Hematopoietic multipotent progenitor cell (in vitro differentiated cells): Measurements from ENCODE around the gene CIROP. TPM values are rescaled to one million over a fixed set of nuclear protein-coding genes. Genes with fewer than 3 reads are reported as not detected.
A peak's percentile ranks its signal among the peaks of the same experiment; 100 is the strongest.

ENCODE experiments used
- DNase-seq, 3 donors: peaks; one replicate each; pipeline ENCODE4 v3.0.0-alpha.2; 2011 to 2015; ENCODE audit warnings: low read depth in 2 of 3, low spot score in 2 of 3
- total RNA-seq: library from RNA; depleted of rRNA; stranded (reverse); fragments of >200 nt; gene quantifications from one replicate; pipeline ENCODE4 v1.2.3, GENCODE V29; 2012

CIROP gene
- total RNA-seq, 1 donor = not detected

DNA sequence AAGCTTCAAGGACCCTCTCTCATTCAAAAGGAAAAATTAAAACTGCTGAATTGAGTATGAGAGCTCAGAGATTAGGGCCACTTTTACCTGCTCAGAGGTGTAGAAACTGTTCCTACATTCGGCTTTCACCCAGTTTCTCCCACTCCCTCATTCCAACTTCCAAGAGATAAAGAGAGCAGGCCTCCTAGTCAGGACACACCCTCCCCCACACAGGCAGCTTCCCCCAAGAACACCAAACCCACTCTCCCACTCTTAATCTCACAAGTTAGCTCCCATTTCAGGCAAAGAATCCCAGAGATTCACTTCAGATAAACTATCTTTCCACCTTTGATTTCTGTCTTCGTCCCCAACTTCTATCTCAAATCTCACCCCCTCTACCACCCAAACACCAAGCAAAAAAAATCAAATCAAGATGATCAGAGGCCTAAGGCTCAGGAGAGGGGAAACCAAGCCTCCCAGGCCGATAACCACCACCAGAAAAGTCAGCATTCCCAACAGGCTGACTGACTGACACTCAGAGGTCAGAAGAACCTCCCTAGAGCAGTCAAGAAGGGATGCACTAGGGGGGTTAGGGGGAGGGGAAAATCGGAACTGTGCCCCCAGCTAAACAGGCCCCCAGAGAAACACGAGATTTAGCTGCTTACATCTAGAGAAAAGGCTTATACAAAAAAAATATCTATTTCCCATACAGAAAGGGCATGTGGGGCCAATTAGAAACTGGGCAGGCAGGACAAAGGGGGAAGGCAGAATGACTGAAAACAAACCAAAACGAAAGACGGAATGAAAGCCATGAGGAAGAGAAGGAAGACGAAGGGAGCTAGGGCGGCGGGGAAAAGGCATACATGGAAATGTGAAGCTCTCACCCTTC, 34.3 kb downstream of the CIROP start:
- DNase-seq = no peak

DNA sequence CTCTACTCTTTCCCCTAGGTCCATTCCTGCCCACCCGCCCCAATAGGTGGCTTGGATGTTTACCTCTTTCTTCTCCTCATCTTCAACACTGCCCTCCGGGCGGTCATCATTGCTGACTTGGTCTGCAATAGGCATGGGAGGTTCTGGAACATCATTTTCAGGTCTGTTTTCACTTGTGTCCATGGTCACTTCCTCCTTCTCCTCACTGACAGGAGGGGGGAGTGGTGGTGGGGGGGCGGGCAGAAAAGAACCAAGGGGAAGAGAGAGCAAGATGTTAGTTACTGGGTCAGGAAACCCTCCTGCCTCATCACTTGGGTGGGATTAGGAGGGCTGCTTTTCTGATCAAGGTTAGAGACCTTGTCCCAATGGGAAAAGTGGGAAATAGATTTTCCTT, 35.4 kb downstream of the CIROP start:
- no peak for DNase-seq

DNA sequence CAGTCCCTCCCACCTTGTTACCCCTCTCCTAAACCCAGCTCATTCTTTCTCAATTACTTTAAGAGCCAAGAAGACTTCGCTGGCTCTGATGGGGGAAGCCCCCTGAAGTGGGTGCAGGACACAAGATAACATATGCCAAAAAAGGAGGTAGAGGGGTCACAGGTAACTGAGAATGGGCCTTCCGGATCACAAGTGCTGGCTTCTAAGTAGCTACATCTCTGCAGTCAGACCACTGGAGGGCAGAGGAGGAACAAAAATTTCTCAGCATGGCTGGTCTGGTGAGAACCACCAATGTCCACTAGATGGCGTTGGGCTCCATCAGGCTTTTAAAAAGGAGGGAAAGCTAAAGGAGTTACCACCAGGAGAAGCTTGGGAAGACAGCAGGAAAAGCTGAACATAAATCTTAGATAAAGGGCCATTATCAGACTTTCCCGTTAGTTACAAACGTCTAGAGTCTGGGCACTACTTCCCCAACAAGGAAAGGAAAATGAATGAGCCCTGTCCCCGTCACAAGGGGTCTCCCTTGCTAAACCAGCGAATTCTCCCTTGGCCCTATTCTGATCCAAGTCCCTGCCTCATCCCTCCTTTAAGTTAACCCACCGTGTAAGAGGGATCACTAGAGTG, 35.9 kb downstream of the CIROP start:
- DNase-seq = peak; percentile 59 to 86 (median 80)

DNA sequence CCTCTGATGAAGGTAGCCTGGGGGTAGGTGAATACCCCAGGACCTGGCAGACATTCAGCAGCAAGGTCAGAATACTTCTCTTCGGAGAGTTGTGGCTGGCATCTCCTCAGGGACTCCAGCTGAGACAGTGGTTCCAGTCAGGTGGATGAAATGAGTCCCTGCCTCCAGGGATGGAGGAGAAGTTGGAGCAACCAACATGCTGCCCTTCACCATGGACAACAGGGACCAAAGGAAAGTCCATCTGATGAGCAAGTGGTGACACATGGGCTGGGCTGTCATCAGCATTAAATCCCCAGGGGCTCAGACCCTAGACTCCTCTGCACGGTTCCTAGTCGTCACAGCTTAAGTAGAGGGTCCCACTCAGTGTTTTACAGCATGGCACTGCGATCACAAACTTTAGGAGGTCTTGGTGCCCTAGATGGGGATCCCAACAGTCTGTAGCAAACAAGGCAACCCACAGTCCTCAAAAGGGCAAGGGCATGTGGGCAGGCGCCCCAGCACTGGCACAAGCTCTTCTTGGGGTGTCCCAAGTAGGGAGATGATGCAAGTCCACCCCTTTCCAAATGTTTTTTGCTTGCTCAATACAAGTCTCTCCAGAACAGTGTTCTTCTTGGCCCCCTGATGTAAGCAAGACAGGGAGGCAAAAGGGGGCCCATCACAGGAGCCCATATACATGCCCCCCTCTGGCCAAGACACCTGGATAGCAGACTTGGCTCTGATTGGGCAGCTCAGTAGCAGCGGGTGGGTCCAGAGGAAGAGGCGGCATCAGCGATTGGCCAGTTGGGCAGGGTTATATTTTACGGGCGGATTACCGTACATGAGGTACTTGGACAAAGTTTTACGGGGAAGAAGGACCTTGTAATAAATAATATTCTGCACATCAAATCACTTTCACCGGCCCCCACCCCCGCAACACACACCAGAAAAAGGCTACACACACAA, 36.7 kb downstream of the CIROP start:
- no peak for DNase-seq

DNA sequence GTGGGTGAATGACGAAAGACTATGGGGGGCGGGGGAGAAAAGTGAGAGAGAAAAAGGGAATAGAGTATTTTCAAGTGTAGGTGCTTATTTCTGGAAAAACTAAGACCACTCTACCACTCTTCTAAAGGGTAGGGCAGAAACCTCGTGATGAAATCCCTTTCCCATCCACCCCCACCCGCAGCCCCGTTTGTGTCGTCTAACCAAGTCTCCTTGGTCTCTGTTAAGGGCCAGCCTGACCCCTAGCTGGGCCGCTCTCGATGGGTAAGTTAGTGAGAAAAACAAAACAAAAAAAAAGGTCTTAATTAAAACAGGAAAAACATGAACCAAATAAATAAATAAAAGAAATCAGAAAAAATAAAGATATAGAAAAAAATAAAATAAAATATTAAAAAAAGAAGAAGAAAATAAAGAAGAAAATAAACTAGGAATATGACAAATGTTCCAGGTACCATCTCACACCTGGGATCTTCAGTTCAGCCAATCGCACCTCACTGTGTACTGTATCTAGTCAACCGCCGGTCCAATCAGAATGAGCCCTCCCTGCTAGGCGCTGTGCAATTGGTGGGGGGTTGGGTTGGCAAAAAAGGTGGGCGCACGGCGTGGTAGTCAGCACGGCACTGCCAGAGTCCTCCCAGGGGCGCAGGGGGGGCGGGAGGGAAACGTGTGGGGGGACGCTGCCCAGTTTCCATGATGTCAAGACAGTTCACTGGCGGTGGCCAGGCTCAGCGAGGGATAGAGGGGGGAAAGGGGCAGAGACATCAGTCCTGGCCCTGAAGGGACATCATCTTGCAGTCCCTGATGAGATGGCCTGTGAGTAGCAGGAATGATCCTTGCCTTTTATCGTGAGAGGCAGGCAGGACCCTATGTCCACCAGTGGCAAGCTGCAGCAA, 37.7 kb downstream of the CIROP start:
- no peak for DNase-seq

DNA sequence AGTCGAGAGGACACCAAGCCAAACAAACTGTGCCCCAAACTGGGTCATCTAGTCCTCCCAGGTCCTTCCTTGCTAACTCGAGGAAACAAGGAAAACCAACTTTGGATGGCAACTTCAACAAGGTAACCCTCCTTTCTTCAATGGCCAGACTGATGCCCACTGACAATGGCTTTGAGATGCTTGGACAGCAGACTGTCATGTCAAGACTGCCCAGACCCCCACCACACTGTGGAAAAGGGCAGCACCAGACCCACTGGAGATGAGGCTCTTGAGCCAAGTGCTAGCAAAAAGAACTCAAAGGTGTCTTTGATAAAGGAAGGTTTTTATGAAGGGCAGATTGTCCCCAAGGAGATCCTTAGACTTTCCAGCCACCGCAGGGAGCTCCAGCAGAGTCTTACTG, 38.4 kb downstream of the CIROP start:
- DNase-seq = no peak

DNA sequence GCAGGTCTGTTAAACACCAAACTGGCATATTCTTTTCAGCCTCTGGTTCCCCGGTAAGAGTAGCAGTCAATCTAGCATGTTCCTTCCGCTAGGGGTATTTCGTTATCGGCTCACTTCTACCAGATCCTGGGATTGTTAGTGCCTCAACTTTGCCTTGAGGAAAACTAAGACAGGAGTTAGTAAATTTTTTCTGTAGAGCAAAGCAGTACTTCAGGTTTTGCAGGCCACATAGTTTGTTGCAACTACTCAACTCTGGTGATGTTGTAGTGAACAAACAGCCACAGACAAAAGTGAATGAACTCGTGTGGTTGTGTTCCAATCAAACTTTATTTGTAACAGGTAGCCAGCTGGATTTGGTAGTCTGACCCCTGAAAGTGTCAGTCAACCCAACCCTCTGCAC, 41.2 kb downstream of the CIROP start:
- DNase-seq = no peak

DNA sequence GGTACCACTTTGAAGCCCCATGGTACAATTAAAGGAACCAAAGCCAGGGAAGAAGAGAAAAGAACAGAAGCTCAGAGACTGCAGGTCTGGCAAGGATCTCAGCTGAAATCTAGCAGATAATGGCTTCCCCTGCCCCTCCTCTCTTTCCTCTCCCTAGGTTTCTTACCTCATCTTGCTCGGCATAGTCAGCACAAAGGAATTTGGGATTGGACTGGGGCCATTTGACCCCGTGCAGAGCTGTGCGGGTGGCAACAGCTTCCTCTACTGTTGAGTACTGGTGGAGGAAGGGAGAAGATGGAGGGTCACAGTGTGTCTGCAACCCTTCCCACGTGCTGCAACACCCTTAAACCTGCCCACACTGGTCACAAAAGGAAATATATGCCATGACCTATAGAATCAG, 42.8 kb downstream of the CIROP start:
- DNase-seq = no peak

DNA sequence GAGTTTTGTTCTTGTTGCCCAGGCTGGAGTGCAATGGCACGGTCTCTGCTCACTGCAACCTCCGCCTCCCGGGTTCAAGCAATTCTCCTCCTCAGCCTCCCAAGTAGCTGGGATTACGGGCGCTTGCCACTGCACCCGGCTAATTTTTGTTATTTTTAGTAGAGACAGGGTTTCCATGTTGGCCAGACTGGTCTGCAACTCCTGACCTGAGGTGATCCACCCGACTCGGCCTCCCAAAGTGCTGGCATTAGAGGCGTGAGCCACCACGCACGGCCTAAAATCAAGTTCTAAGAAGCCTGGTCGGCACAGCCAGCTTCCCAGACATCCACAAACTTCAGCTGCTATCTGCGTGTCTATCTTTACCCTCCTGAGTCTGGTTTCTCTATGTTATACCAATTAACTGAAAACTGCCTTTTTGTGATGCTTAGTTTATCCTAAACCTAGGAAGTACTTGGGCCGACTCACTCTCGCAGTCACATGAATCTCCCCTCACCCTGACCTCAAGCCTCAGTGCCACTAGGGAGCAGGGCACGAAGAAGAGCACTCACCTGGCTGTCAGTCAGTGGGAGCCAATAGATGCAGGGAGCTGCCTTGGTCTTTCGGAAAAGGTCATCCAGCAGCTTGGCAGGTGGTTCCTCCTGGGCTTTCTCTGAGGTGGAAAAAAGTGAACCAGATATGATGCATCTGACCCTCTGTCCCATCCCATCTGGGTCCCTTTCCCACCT, 44.1 kb downstream of the CIROP start:
- DNase-seq = no peak

DNA sequence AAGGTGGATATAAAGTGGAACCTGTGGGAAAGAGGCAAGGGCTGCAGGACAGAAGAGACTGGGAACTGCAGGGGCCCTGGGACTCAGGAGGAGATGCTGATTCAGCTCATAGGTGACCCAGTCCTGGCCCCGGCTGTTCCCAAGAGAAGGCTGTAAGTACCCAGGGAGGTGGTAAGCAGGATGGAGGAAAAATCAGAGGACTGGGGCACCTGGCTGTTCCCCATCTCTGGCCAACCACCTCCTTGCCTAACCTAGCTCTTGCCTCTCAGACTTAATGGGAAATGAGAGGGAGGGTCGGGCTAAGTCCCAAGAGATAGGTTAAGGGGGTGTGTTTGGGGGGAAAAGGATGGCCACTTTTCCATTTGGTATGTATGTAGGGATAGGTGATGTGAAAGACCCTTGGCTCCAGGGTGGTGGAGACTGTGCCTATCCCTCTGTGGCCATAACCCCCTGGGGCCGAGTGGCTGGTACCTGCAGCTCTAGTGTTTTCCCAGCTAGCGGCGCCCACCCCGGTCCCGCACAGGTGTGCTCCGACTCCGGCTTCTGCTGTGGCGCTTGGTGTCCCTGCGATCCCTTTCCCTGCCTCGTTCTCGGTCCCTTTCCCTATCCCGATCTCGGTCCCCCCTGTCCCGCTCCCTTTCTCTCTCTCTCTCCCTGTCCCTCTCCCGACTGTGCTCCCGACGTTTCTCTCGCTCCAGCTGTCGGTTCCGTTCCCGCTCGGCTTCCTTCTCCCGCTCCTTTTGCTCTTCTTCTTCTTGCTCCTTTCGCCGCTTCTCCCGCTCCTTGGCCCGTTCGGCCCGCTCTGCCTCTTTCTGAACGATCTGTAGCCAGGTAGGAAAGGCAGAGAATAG, 45.9 kb downstream of the CIROP start:
- no peak for DNase-seq

DNA sequence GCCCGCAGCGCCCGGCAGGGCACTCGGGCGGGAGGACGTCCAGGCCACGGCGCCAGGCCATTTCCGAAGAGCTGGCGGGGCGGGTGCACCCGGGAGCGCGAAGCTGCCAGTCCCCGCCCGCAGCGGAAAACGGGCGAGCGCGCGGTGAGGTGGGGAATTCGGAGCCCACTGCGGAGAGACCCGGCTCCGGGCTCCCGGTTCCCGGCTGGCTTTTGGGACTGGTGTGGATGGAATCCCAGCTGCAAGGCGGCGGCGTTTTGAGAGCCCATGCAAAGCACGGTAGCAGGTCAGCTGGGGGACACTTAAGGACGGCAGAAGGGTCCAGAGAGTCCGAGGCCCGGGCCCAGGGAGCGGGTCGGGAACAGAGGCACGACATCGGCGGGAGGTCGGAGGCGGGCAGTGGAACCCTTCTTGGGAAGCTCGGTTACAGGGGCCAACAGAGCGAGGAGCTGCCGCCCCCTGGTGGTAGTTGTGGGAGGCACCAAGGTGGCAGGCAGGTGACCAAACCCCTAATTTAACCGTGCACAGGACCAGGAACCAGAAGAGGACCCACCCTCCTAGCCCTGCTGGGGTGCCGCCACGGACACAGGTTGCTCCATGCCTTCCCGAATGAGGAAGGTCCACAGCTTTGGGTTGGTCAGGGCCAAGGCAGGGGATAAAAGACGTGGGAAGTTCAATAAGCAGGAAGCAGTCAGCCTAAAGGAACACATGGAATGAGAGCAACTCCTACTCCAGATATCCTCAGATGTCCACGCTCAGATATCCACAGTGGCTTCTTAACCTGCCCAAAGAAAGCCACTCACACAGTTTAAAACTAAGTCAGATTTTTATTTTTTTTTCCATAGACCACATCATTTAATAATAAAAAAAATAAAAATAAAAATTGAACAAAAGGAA, 46.8 kb downstream of the CIROP start:
- DNase-seq = peak; percentile 76 to 90 (median 84)

DNA sequence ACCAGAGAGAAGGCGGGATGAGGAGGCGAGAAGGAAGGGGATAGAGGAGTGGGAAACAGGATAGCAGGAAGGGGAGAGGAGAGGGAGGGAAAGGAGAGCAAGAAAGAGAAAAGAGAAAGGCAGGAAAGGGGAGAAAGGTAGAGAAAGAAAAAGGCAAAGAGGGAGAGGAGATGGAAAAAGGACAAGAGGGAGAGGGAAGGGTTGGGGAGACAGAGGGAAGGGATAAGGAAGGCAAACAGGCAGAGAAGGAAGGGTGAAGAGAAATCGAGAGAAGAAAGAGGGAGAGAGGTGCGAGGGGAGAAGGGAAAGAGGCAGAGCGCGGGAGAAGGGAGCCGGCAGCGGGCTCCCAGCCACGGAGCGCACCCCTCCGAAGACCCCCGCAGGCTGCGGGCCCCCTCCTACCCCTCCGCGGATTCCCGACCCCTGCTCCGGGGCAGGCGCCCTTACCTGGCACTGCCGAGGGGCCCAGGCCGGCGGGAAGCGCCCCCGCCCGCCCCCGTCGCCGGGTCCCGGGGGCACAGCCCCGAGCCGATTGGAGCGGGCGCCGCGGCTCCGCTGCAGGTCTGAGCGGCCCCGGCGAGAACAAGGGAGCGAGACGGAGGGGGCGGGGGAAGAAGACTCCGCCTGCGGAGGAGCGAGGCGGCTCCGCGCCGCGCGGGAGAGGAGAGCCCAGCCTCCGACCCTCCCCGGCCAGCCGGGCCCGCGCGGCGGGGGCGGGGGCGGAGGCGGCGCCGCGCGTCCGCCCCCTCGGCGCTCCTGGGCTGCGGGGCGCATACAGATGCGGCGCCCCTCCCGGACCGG, 47.6 kb downstream of the CIROP start, which contains the start of gene CDH24:
CDH24 (minus strand) TSS at position 565 of the 801 bp plus-strand sequence. CDS start 1,787 bp downstream, outside the sequence.
- DNase-seq = peak; percentile 37 to 71 (median 65)

DNA sequence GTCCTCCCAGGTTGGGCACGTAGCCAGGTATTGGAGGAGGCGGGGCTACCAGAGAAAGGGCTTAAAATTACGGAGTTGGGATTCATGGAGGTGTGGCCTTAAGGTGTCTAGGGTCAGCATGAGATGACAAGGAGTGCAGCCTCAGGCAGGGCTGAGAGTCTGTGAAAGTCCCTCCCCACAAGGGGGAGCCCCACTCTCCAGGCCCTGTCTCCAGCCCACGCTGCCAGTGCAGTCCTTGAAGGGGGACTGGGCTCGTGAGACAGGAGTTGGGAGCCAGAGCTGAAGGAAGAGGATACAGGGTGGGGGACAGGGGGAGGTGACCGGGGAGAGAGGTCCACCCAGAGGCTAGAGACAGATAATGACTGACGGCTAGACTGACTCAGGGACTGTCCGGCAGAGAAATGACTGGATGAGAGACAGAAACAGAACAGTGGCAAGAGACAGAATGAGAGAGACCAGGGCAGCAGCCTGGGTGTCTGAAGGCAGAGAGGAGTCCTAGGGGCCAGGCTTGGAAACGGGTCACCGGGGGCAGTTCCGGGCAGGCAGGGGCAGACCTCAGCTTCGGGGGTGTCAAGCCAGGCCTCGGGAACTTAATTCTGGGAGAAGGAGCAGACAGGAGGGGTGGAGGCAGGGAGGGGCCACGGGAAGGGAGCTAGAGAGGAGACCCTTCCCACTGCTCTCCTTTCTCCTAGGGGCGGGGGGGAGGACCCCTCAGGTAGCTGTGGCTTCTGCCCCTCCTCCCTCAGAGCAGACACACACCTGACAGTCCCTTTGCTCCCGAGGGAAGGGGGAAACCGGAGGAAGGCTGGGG, 48.4 kb downstream of the CIROP start:
- DNase-seq = peak; percentile 41 to 81 (median 72)

DNA sequence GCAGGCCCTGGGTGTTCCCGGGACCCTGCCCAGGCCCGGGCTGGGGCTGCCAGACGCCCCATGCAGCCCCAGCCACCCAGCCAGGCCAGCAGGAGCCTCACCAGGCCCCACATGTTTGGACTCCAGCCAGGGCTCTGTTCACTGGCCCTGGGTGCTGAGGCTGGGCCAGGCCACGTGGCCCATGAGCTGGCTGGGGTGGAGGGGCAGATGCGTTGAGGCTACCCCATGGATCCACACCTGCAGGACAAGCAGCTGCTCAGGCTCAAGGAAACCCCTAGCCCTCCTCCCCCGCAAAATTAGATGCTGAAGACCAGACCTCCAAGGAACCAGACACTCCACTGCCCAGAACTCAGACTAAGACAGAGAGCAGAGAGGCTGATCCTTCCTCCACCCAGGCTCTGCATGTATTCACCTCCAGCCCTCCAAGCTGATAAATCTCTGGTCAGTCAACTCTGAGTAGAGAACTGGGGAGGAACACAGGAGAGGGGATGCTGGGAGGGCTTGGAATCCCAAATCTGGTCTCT, 49.1 kb downstream of the CIROP start:
- DNase-seq = no peak

DNA sequence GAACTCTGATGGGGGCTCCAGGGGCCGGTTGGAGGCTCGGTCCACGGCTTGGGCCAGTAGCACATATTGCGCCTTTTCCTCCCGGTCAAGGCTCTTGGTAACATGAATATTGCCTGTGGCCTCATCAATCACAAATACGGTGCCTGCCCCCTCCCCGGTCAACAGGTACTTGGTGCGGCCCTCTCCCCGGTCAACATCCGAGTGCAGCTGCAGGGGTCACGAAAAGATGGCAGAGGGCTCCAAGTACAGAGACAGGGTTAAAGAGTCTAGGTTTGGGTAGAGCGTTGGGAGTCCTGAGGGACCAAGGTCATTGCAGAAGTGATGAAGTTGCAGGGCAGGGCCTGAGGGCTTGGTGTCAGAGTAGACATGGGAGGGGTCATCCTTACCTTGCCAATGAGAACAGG, 49.6 kb downstream of the CIROP start:
- no peak for DNase-seq
